Mucosa of rectum (tissue), 2 donors: Measurements from ENCODE around the gene MUC4.
"Not testable (repeated sequence)": the region's sequence is repeated elsewhere in the genome, so short reads cannot be mapped to it uniquely, and the experiment has no call there.

ENCODE experiments used
- H3K27ac ChIP-seq, 2 donors: one replicate each; pipeline ENCODE4 v1.7.0; 2013; ENCODE audit warnings: inconsistent platforms in 2 of 2, low read depth in 2 of 2, low read length in 2 of 2
- H3K27me3 ChIP-seq, 2 donors: one replicate each; pipeline ENCODE4 v1.7.0; 2013; ENCODE audit warnings: low read length in 2 of 2; ENCODE audit not compliant: control insufficient read depth in 2 of 2, insufficient read depth in 2 of 2
- H3K36me3 ChIP-seq, 2 donors: one replicate each; pipeline ENCODE4 v1.7.0; 2013; ENCODE audit warnings: low read length in 2 of 2; ENCODE audit not compliant: control insufficient read depth in 2 of 2, insufficient read depth in 2 of 2
- H3K4me1 ChIP-seq, 2 donors: one replicate each; pipeline ENCODE4 v1.7.0; 2013; ENCODE audit warnings: low read length in 2 of 2, mild to moderate bottlenecking in 1 of 2; ENCODE audit not compliant: control insufficient read depth in 2 of 2, insufficient read depth in 2 of 2
- H3K4me3 ChIP-seq, 2 donors: one replicate each; pipeline ENCODE4 v1.7.0; 2013; ENCODE audit warnings: low read length in 2 of 2
- H3K9ac ChIP-seq, 2 donors: one replicate each; pipeline ENCODE4 v1.7.0; 2013; ENCODE audit warnings: low read length in 2 of 2, low read depth in 1 of 2, mild to moderate bottlenecking in 1 of 2
- H3K9me3 ChIP-seq, 2 donors: one replicate each; pipeline ENCODE4 v1.7.0; 2013; ENCODE audit warnings: low read length in 2 of 2; ENCODE audit not compliant: control insufficient read depth in 2 of 2
- donor health status: healthy.
- donor health status: Normal muscosa, but diverticular disease.

Gene MUC4

GRCh38 chr3:195788711-195789581 is 22.8 kb downstream of the MUC4 start:
- no peaks in the 10 kb centered on the region for H3K27me3 ChIP-seq
- no peak overlapping the region for H3K4me3 ChIP-seq
- H3K9ac ChIP-seq, result no peak overlapping the region
- H3K36me3 ChIP-seq, result peaks cover 38 to 56% of the 10 kb centered on the region in 2 donors
- H3K9me3 ChIP-seq, result no peaks in the 10 kb centered on the region
- no peaks in the 10 kb centered on the region for H3K4me1 ChIP-seq
- no peak overlapping the region for H3K27ac ChIP-seq

- H3K27ac ChIP-seq, H3K9ac ChIP-seq, H3K4me1 ChIP-seq, H3K27me3 ChIP-seq, H3K4me3 ChIP-seq, H3K9me3 ChIP-seq: not testable (repeated sequence)
- peaks cover 43 to 61% of the 10 kb centered on the region in 2 donors for H3K36me3 ChIP-seq
Measured at GRCh38 chr3:195785781-195786405, 25.8 kb downstream of the MUC4 start.

GRCh38 chr3:195784031-195784430 is 27.7 kb downstream of the MUC4 start:
- not testable (repeated sequence) for H3K4me3 ChIP-seq, H3K9ac ChIP-seq, H3K4me1 ChIP-seq, H3K27ac ChIP-seq, H3K27me3 ChIP-seq, H3K9me3 ChIP-seq
- peaks cover 42 to 57% of the 10 kb centered on the region in 2 donors for H3K36me3 ChIP-seq

- not testable (repeated sequence) for H3K4me1 ChIP-seq, H3K27me3 ChIP-seq, H3K9ac ChIP-seq, H3K27ac ChIP-seq, H3K4me3 ChIP-seq, H3K9me3 ChIP-seq
- H3K36me3 ChIP-seq, result peaks cover 43 to 60% of the 10 kb centered on the region in 2 donors
Measured at GRCh38 chr3:195781236-195781635, 30.5 kb downstream of the MUC4 start.

GRCh38 chr3:195777975-195778374 is 33.8 kb downstream of the MUC4 start:
- Histone ChIP-seq H3K9me3 (peaks cover 0 to 2% of the 10 kb centered on the region in 2 donors), H3K4me1 (no peaks in the 10 kb centered on the region), H3K4me3 (no peak overlapping the region), H3K9ac (no peak overlapping the region), H3K27me3 (no peaks in the 10 kb centered on the region), H3K27ac (peak overlapping the region; percentile 6 to 38), H3K36me3 (peaks cover 35 to 49% of the 10 kb centered on the region in 2 donors)

GRCh38 chr3:195774917-195775316 is 36.8 kb downstream of the MUC4 start:
- Histone ChIP-seq H3K9ac (no peak overlapping the region), H3K27me3 (no peaks in the 10 kb centered on the region), H3K36me3 (peaks cover 31 to 47% of the 10 kb centered on the region in 2 donors), H3K4me3 (no peak overlapping the region), H3K27ac (no peak overlapping the region), H3K4me1 (no peaks in the 10 kb centered on the region), H3K9me3 (peaks cover 0 to 2% of the 10 kb centered on the region in 2 donors)

- Histone ChIP-seq H3K9ac (no peak overlapping the region), H3K4me1 (no peaks in the 10 kb centered on the region), H3K36me3 (peaks cover 23 to 48% of the 10 kb centered on the region in 2 donors), H3K27me3 (no peaks in the 10 kb centered on the region), H3K9me3 (peaks cover 0 to 2% of the 10 kb centered on the region in 2 donors), H3K27ac (no peak overlapping the region), H3K4me3 (no peak overlapping the region)
Measured at GRCh38 chr3:195773956-195774537, 37.7 kb downstream of the MUC4 start.

- Histone ChIP-seq H3K4me1 (no peaks in the 10 kb centered on the region), H3K27me3 (no peaks in the 10 kb centered on the region), H3K36me3 (peaks cover 26 to 54% of the 10 kb centered on the region in 2 donors), H3K4me3 (no peak overlapping the region), H3K9me3 (peaks cover 0 to 2% of the 10 kb centered on the region in 2 donors), H3K27ac (no peak overlapping the region), H3K9ac (no peak overlapping the region)
Measured at GRCh38 chr3:195771646-195772300, 40.0 kb downstream of the MUC4 start.

GRCh38 chr3:195770841-195771645 is 40.7 kb downstream of the MUC4 start:
- not testable (repeated sequence) for H3K27me3 ChIP-seq, H3K9ac ChIP-seq, H3K27ac ChIP-seq, H3K9me3 ChIP-seq, H3K4me1 ChIP-seq, H3K4me3 ChIP-seq
- peaks cover 27 to 60% of the 10 kb centered on the region in 2 donors for H3K36me3 ChIP-seq
